Upper lobe of right lung (tissue), 1 donor: ENCODE measurements around the gene CDH4. TPM values are rescaled to one million over a fixed set of nuclear protein-coding genes. Genes with fewer than 3 reads are reported as not detected.

Experiments
- ATAC-seq: fragments of 200-7000 bp; cut with Tn5 transposase; one replicate; pipeline ENCODE4 v1.9.1; 2020; ENCODE audit warnings: mild to moderate bottlenecking, moderate library complexity
- DNase-seq: peaks from one replicate; pipeline ENCODE4 v3.0.0-alpha.2; 2020
- H3K27ac ChIP-seq: fragments of 200-600 bp; one replicate; pipeline ENCODE4 v1.8.0; 2022
- H3K27me3 ChIP-seq: fragments of 200-600 bp; one replicate; pipeline ENCODE4 v1.8.0; 2022; ENCODE audit warnings: mild to moderate bottlenecking
- H3K36me3 ChIP-seq: fragments of 200-600 bp; one replicate; pipeline ENCODE4 v1.8.0; 2022
- H3K4me1 ChIP-seq: fragments of 200-600 bp; one replicate; pipeline ENCODE4 v1.8.0; 2022
- H3K4me3 ChIP-seq: fragments of 200-600 bp; one replicate; pipeline ENCODE4 v1.8.0; 2022; ENCODE audit warnings: mild to moderate bottlenecking
- H3K9me3 ChIP-seq: fragments of 200-600 bp; one replicate; pipeline ENCODE4 v1.8.0; 2022
- CTCF ChIP-seq: fragments of 200-600 bp; IDR thresholded peaks from one replicate; pipeline ENCODE4 v1.8.0; 2022; ENCODE audit warnings: antibody characterized with exemption
- intact Hi-C: fragments of 100-400 bp; cut with DNase I; formaldehyde crosslinking; loops from one replicate; pipeline ENCODE4 v1.11.0; 2022
- total RNA-seq: library from RNA; stranded (reverse); fragmentation: NEBNext Ultra II Directional; extraction: Animal tissue kit (Norgen Biotek cat#: 25700); gene quantifications from one replicate; pipeline ENCODE4 v1.2.1, GENCODE V29; 2021
- donor health status: DM: no; HTN: yes; CAD: no; lungs with severe emphysema.

The CDH4 gene
- total RNA-seq, 1 donor from 2014 or later, result 0.23 TPM

- ATAC-seq, result no peak
- peaks cover 7% of the 10 kb centered on the region for H3K27me3 ChIP-seq
- H3K4me3 ChIP-seq, result no peak overlapping the region
- DNase-seq, result no peak
- no peak for TF ChIP-seq CTCF
- H3K36me3 ChIP-seq, result no peaks in the 10 kb centered on the region
- H3K27ac ChIP-seq, result no peak overlapping the region
- intact Hi-C loops, result no loop called here
- no peaks in the 10 kb centered on the region for H3K9me3 ChIP-seq
- H3K4me1 ChIP-seq, result no peaks in the 10 kb centered on the region
Measured at GRCh38 chr20:61839223-61839911, 587.3 kb downstream of the CDH4 start.

- Histone ChIP-seq H3K27ac (no peak overlapping the region), H3K4me3 (no peak overlapping the region), H3K27me3 (peaks cover 7% of the 10 kb centered on the region), H3K4me1 (no peaks in the 10 kb centered on the region), H3K36me3 (no peaks in the 10 kb centered on the region), H3K9me3 (no peaks in the 10 kb centered on the region)
- no peak for TF ChIP-seq CTCF
- ATAC-seq (no peak), DNase-seq (no peak)
- intact Hi-C loops, result no loop called here
Measured at GRCh38 chr20:61839912-61840778, 588.1 kb downstream of the CDH4 start.

- H3K27ac ChIP-seq, result no peak overlapping the region
- intact Hi-C loops, result no loop called here
- H3K4me1 ChIP-seq, result no peaks in the 10 kb centered on the region
- no peak overlapping the region for H3K4me3 ChIP-seq
- no peaks in the 10 kb centered on the region for H3K9me3 ChIP-seq
- ATAC-seq, result no peak
- H3K36me3 ChIP-seq, result no peaks in the 10 kb centered on the region
- H3K27me3 ChIP-seq, result peaks cover 9% of the 10 kb centered on the region
- no peak for TF ChIP-seq CTCF
- no peak for DNase-seq
Measured at GRCh38 chr20:61840779-61841455, 588.9 kb downstream of the CDH4 start.

GRCh38 chr20:61841551-61841950 lies 589.5 kb downstream of the CDH4 start:
- no peak for DNase-seq
- H3K36me3 ChIP-seq, result no peaks in the 10 kb centered on the region
- H3K9me3 ChIP-seq, result no peaks in the 10 kb centered on the region
- no peaks in the 10 kb centered on the region for H3K4me1 ChIP-seq
- ATAC-seq, result no peak
- TF ChIP-seq CTCF, result no peak
- H3K4me3 ChIP-seq, result no peak overlapping the region
- no peak overlapping the region for H3K27ac ChIP-seq
- intact Hi-C loops, result no loop called here
- peaks cover 9% of the 10 kb centered on the region for H3K27me3 ChIP-seq

GRCh38 chr20:61841966-61842365 lies 589.9 kb downstream of the CDH4 start:
- H3K4me3 ChIP-seq, result no peak overlapping the region
- TF ChIP-seq CTCF, result no peak
- H3K36me3 ChIP-seq, result no peaks in the 10 kb centered on the region
- no peak for ATAC-seq
- DNase-seq, result no peak
- peaks cover 9% of the 10 kb centered on the region for H3K27me3 ChIP-seq
- intact Hi-C loops, result no loop called here
- no peaks in the 10 kb centered on the region for H3K9me3 ChIP-seq
- H3K4me1 ChIP-seq, result no peaks in the 10 kb centered on the region
- no peak overlapping the region for H3K27ac ChIP-seq
